AG09309 (cell line): ENCODE measurements around the gene ADCY2.

ENCODE experiments used
- DNase-seq: peaks from one replicate; pipeline ENCODE4 v3.0.0-alpha.2; 2010; ENCODE audit warnings: low read depth
- H3K4me3 ChIP-seq: 2 replicates; pipeline ENCODE4 v1.5.1; 2011; ENCODE audit warnings: mild to moderate bottlenecking, low read depth, low read length, moderate library complexity; ENCODE audit not compliant: control insufficient read depth
- TF ChIP-seq, protein P1 (sequence below): IDR thresholded peaks from 2 replicates; pipeline ENCODE4 v1.5.1; 2011; ENCODE audit warnings: mild to moderate bottlenecking, low read depth, low read length, inconsistent platforms; ENCODE audit not compliant: insufficient read depth, control insufficient read depth; ENCODE audit errors: missing control alignments

Gene ADCY2

DNA sequence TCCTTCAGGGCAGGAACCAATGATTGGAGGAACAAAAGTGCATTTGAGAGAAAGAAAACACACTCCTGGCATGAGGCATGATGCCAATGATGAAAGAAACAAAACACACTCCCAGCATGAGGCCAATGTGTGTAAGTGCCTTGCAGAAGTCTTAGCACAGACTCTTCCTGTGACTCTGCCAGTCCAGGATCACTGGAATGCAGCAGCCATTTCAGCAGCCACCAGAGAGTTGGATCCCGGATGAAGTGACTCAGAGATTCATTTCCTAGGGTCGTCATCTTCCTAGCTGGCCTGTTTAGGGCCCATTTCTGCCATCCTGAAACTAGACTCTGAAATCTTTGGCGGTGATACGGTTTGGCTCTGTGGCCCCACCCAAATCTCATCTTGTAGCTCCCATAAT, 242.5 kb downstream of the ADCY2 start:
- DNase-seq = no peak
- no peak overlapping the region for H3K4me3 ChIP-seq
- TF ChIP-seq, protein P1, sequence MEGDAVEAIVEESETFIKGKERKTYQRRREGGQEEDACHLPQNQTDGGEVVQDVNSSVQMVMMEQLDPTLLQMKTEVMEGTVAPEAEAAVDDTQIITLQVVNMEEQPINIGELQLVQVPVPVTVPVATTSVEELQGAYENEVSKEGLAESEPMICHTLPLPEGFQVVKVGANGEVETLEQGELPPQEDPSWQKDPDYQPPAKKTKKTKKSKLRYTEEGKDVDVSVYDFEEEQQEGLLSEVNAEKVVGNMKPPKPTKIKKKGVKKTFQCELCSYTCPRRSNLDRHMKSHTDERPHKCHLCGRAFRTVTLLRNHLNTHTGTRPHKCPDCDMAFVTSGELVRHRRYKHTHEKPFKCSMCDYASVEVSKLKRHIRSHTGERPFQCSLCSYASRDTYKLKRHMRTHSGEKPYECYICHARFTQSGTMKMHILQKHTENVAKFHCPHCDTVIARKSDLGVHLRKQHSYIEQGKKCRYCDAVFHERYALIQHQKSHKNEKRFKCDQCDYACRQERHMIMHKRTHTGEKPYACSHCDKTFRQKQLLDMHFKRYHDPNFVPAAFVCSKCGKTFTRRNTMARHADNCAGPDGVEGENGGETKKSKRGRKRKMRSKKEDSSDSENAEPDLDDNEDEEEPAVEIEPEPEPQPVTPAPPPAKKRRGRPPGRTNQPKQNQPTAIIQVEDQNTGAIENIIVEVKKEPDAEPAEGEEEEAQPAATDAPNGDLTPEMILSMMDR = no peak

DNA sequence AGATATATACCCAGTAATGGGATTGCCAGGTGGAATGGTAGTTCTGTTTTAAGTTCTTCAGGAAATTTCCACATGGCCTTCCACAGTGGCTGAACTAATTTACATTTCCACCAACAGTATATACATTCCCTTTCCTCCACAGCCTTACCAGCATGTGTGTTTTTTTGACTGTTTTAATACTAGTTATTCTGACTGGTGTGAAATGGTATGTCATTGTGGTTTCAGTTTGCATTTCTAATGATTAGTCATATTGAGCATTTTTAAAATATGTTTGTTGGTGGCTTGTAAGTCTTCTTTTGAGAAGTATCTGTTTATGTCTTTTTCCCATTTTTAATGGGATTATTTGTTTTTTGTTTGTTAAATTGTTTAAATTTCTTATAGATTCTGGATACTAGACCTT, 246.1 kb downstream of the ADCY2 start:
- DNase-seq = no peak
- H3K4me3 ChIP-seq = no peak overlapping the region

DNA sequence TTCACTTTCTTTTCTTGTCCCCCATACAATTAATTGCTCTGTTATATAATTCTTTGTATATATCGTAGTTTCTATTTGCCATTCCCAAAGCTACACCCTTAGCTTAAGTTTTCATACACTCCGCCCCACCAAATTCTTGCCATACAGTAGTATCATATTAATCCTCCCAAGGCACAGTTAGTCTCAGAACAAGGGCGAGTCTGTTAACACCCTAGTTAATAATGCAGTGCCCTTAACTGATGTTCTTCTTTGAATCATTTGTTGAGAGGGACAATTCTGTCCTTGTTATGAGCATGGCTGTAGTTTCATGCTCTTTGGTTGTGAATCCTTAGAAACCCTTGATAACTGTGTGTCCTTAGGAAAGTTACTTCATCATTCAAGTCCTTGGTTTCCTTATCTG, 248.8 kb downstream of the ADCY2 start:
- TF ChIP-seq, protein P1 = no peak
- no peak overlapping the region for H3K4me3 ChIP-seq
- no peak for DNase-seq

More for the DNA sequence above, 246.1 kb downstream of the ADCY2 start:
- TF ChIP-seq, protein P1 = no peak

DNA sequence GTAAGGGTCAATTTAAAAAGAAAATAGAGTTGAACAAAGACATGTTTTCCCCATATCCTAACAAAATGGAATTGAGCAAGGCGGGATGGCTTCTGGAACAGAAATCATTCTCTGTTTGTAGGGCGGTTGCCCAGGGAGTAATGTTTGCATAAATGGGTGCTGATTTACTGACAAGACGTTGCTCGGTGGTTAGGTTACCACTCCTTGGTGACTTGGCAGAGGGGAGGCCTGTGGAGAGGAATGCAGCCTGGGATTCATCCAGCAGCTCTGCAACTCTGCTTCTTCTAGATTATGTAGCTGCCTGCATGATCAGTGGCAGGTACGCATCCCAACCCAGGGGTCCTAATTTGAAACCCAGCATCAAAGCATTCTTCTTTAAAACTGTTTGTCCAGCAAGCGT, 254.8 kb downstream of the ADCY2 start:
- TF ChIP-seq, protein P1 = no peak
- H3K4me3 ChIP-seq = no peak overlapping the region
- no peak for DNase-seq

DNA sequence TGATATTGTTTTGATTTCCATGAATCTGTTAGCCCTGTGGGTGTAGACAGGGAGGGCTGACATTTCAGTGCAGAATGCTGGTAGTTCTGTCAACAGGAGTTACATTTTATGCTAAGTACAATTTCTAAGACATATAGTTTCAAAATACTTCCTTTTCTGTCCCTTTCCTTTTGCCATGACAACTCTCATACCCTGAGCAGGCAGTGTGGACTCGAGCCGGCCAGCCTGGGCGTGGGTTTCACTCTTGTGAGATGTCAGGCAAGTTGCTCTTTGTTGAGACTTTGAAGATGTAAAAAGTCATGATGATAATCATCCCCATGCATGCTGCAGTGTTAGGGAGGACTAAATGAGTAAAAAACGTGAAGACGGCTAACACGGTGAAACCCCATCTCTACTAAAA, 257.1 kb downstream of the ADCY2 start:
- TF ChIP-seq, protein P1 = no peak
- no peak for DNase-seq
- no peak overlapping the region for H3K4me3 ChIP-seq

DNA sequence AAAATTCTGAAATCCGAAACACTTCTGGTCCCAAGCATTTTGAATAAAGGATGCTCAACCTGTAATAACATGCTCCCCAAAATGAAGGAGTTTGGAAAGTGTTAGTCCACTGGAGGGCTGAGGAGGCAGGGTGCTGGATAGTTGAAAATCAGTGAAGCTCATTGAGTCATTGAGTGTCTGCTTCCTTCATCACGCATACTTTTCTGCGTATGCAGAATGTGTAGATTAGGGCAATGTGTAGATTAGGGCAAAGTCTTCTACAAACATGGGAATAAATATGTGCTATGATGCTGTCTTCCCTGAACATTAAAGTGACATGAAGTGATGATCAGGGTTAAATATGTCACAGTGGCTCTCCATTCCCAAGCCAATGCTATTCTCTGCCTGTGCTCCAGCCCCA, 261.2 kb downstream of the ADCY2 start:
- H3K4me3 ChIP-seq = no peak overlapping the region
- TF ChIP-seq, protein P1 = no peak

DNA sequence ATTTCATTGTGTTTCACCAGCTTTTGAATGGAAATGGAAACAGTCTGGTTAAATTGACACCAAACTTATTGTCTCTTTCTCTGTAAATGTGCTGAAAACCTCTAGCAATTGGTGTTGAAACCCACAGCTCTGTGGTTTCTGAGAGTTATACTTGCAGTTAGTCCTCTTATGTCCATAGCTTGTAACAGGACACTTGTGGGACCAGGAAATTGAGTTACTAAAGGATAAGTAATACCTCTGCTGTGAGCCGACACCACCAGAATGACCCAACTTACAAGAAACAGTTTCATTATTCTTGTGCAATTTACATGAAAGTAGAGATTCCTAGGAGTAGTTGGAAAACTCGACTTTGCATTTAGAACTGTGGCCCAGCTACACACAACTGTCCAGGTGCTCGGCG, 263.5 kb downstream of the ADCY2 start:
- DNase-seq = no peak
- H3K4me3 ChIP-seq = no peak overlapping the region
- TF ChIP-seq, protein P1 = no peak

More for the DNA sequence above, 261.2 kb downstream of the ADCY2 start:
- DNase-seq = no peak
